ENCODE measurements around the gene SNX12.
A peak's percentile ranks its signal among the peaks of the same experiment; 100 is the strongest.
"Not testable (repeated sequence)": the region's sequence is repeated elsewhere in the genome, so short reads cannot be mapped to it uniquely, and the experiment has no call there.

Gene SNX12

GRCh38 chrX:71091263-71091662 is 23.1 kb upstream of the SNX12 start:
- DNase-seq (ENCODE audit: low spot score) = no peak

DNA sequence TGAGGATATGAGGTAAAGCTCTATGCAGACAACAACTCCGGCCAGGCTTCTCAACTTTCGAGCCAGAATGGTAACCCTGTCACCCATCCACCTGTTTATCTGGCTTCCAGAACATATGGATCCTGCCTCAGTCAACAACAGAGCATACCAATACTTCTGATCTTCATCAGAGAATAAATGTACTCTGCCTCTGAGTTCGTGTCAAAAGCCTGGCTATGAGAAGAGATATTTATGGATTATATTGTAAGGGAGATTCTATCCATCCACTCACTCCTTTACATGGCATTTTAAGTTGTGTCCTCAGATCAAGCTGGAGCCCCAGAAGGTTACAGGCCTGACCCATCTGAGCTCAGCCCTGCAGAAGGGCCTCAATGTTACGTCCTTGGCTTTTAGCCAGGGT is 17.8 kb upstream of the SNX12 start:
- no peak for DNase-seq (ENCODE audit: low spot score)

DNA sequence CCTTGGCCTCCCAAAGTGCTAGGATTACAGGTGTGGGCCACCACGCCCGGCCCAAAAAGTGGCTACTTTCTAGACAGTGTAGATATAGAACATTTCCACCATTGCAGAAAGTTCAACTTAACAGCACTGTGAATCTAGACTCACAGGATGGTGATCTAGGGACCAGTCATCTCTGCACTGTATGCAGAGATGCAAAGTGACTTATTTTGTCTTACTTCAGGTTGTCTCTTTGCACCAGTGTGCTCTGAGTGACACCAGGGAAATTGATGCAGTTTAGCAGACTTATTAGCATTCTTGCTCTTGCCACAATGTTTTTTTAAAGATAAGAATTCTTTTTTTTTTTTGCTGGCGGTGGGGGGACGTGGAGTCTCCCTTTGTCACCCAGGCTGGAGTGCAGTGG is 14.7 kb upstream of the SNX12 start:
- no peak for DNase-seq (ENCODE audit: low spot score)

- no peak for DNase-seq (ENCODE audit: low spot score)
These were observed 14.1 kb upstream of the SNX12 start for GRCh38 chrX:71082124-71082647.

- DNase-seq (ENCODE audit: low spot score) = no peak
These were observed 13.4 kb upstream of the SNX12 start for GRCh38 chrX:71081330-71082123.

DNA sequence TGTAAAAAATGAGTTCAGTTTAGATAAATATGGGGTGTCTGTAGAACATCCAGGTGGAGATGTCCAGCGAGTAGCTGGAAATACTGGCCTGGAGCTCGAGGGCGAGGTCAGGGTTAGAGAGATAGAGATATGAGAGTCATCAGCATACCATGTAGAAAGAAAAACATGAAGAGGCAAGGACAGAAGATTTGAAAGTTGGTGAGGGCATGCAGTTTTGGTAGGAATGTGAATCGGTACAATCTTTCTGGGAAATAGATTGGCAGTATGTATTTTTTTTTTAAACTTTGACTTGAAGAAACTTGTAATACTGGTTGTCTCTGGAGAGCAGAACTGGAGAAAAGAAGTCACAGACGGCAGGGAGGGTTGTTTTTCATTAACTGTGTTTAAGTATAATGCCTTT is 2.4 kb upstream of the SNX12 start:
- no peak for DNase-seq (ENCODE audit: low spot score)

DNA sequence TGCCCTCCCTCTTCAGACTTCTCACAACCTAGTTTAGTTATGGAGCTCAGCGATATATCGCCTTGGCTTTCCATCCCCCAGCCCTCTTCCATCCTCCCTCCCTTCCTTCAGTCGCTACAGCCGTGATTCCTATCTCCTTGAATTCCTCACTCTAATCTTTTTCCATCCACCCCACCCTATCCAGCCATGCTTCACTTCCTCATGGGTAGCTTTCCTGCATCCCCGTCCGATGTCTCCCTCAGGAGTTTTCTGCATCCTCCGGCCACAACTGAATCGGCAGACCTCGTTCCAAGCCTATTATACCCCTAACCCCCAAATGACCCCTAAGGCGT is 456 bp downstream of the SNX12 start:
- no peak for DNase-seq (ENCODE audit: low spot score)

GRCh38 chrX:71067089-71067488 is 1.0 kb downstream of the SNX12 start:
- DNase-seq (ENCODE audit: low spot score) = no peak

DNA sequence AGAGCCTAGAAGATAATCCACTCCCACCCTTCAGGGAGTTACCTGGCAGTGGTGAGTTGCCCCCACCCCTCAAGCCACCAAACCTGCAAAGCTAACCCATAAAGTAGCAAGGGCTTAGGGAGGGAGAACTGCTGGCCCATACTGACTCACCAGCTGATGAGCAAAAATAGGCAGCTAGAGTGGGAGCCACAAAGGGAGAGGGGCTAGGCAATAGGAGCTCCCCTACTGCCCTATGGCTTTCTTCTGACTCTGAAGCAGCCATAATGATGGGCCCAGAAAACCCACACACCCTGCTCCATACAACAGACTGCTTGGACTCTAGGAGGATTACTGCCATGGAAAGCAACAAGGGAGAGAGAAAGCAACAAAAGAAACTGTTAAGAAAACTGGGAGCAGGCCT is 8.0 kb downstream of the SNX12 start:
- DNase-seq (ENCODE audit: low spot score) = no peak

- DNase-seq (ENCODE audit: low spot score) = no peak
These were observed 10.1 kb downstream of the SNX12 start for GRCh38 chrX:71057848-71058530.

DNA sequence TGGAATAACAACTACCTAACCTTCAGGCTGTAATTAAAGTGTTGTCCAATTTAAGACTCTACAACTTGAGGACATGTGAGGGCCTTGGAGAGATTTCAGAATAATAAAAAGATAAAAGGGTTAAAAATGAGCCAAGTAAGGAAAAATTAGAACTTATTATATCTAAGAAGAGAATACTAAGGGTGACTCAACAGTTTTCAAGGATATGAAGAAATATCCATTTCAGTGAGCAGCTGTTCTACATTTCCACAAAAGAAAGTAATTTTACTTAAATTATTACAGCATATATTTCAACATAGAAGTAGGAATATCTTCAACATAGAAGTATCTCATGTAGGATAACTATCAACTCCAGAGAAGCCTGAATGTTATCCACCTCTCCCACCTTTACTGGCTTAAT is 11.3 kb downstream of the SNX12 start:
- DNase-seq (ENCODE audit: low spot score) = no peak

DNA sequence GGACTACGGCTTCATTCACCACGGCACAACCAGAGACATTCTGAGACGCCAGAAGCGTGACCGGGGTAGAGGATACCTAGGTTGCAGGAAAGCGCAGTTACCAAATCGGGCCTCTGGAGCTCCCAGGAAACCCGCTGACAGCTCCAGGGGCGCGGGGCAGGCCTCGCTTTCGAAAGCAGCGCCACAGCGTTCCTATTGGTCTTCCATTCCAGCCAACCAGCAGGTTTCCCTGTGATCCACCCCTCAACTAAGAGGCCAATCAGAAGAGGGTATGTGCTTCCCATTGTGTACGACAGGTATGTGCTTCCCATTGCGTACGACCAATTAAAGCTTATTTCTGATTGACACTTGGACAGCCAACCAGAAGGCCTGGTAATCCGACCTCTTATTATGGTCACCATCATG is 14.9 kb downstream of the SNX12 start:
- DNase-seq (ENCODE audit: low spot score) = peak; percentile 42

- no peak for DNase-seq (ENCODE audit: low spot score)
These were observed 15.4 kb downstream of the SNX12 start for GRCh38 chrX:71052721-71053120.

GRCh38 chrX:71047891-71048290 is 20.2 kb downstream of the SNX12 start:
- not testable (repeated sequence) for DNase-seq (ENCODE audit: low spot score)

DNA sequence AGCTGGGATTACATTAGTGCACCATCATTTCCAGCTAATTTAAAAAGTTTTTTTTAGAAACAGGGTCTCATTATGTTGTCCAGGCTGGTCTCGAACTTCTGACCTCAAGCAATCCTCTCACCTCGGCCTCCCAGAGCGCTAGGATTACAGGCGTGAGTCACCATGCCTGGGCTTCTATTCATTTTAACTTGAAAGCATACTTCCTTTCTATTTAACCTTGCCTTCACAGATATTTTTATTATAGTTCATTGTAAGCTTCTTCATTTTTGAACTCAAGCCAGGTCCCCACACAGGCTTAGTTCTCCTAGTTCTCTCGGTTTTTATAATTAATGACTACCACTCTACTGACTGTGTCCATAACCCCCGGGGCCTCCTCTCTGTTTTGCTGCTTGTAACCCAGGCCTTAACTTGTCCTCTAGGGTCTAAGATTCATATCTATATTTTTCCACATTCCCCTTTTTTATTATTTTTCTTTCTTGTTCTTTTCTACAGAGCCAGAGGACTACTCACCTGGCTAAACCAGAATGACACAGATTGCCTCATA is 50.7 kb downstream of the SNX12 start:
- DNase-seq (ENCODE audit: low spot score) = no peak

All from kidney capillary endothelial cell (primary cell).